Measurements from ENCODE around the gene CREG2. TPM values are rescaled to one million over a fixed set of nuclear protein-coding genes. Genes with fewer than 3 reads are reported as not detected.

Gene CREG2
- polyA plus RNA-seq, 4 donors: under 0.01 to 6.8 (median 0.24) TPM; not detected in 1

GRCh38 chr2:101403745-101404144 lies 16.4 kb upstream of the CREG2 start:
- Histone ChIP-seq H3K27me3 (ENCODE audit: control insufficient read depth in 3 of 3, insufficient read depth in 3 of 3, low read length in 3 of 3) (peaks cover 0 to 3% (median 0%) of the 10 kb centered on the region in 3 donors), H3K4me1 (ENCODE audit: control insufficient read depth in 3 of 3, insufficient read depth in 2 of 3, low read depth in 1 of 3, low read length in 2 of 3) (no peaks in the 10 kb centered on the region), H3K9me3 (ENCODE audit: control insufficient read depth in 2 of 2, insufficient read depth in 1 of 2, low read depth in 1 of 2, low read length in 1 of 2) (no peaks in the 10 kb centered on the region), H3K27ac (ENCODE audit: low read depth in 1 of 3, low read length in 2 of 3) (no peak overlapping the region), H3K4me3 (ENCODE audit: low read depth in 1 of 3, low read length in 3 of 3) (no peak overlapping the region), H3K36me3 (ENCODE audit: control insufficient read depth in 3 of 3, insufficient read depth in 2 of 3, low read depth in 1 of 3, low read length in 3 of 3) (no peaks in the 10 kb centered on the region)
- 92 to 100% (median 100%) methylated on average over 1 of the region's 1 CpG for WGBS, 3 donors
- no peak for DNase-seq
- no peak for FAIRE-seq

GRCh38 chr2:101402630-101403029 lies 15.3 kb upstream of the CREG2 start:
- Histone ChIP-seq H3K4me1 (ENCODE audit: control insufficient read depth in 3 of 3, insufficient read depth in 2 of 3, low read depth in 1 of 3, low read length in 2 of 3) (no peaks in the 10 kb centered on the region), H3K27me3 (ENCODE audit: control insufficient read depth in 3 of 3, insufficient read depth in 3 of 3, low read length in 3 of 3) (no peaks in the 10 kb centered on the region), H3K4me3 (ENCODE audit: low read depth in 1 of 3, low read length in 3 of 3) (no peak overlapping the region), H3K9me3 (ENCODE audit: control insufficient read depth in 2 of 2, insufficient read depth in 1 of 2, low read depth in 1 of 2, low read length in 1 of 2) (no peaks in the 10 kb centered on the region), H3K27ac (ENCODE audit: low read depth in 1 of 3, low read length in 2 of 3) (no peak overlapping the region), H3K36me3 (ENCODE audit: control insufficient read depth in 3 of 3, insufficient read depth in 2 of 3, low read depth in 1 of 3, low read length in 3 of 3) (no peaks in the 10 kb centered on the region)
- 81 to 83% (median 83%) methylated on average over 6 of the region's 6 CpGs for WGBS, 3 donors
- DNase-seq: no peak
- FAIRE-seq: no peak

- no peaks in the 10 kb centered on the region for H3K4me1 ChIP-seq (ENCODE audit: control insufficient read depth in 3 of 3, insufficient read depth in 2 of 3, low read depth in 1 of 3, low read length in 2 of 3)
- WGBS, 3 donors: 68 to 80% (median 74%) methylated on average over 5 of the region's 5 CpGs
- no peaks in the 10 kb centered on the region for H3K9me3 ChIP-seq (ENCODE audit: control insufficient read depth in 2 of 2, insufficient read depth in 1 of 2, low read depth in 1 of 2, low read length in 1 of 2)
- no peak overlapping the region for H3K27ac ChIP-seq (ENCODE audit: low read depth in 1 of 3, low read length in 2 of 3)
- DNase-seq (no peak), FAIRE-seq (no peak)
- no peaks in the 10 kb centered on the region for H3K27me3 ChIP-seq (ENCODE audit: control insufficient read depth in 3 of 3, insufficient read depth in 3 of 3, low read length in 3 of 3)
- H3K36me3 ChIP-seq (ENCODE audit: control insufficient read depth in 3 of 3, insufficient read depth in 2 of 3, low read depth in 1 of 3, low read length in 3 of 3): no peaks in the 10 kb centered on the region
- no peak overlapping the region for H3K4me3 ChIP-seq (ENCODE audit: low read depth in 1 of 3, low read length in 3 of 3)
These were observed 14.6 kb upstream of the CREG2 start for GRCh38 chr2:101401906-101402305.

- WGBS, 3 donors: 82 to 90% (median 84%) methylated on average over 8 of the region's 8 CpGs
- Histone ChIP-seq H3K36me3 (ENCODE audit: control insufficient read depth in 3 of 3, insufficient read depth in 2 of 3, low read depth in 1 of 3, low read length in 3 of 3) (no peaks in the 10 kb centered on the region), H3K27me3 (ENCODE audit: control insufficient read depth in 3 of 3, insufficient read depth in 3 of 3, low read length in 3 of 3) (no peaks in the 10 kb centered on the region), H3K4me3 (ENCODE audit: low read depth in 1 of 3, low read length in 3 of 3) (no peak overlapping the region), H3K9me3 (ENCODE audit: control insufficient read depth in 2 of 2, insufficient read depth in 1 of 2, low read depth in 1 of 2, low read length in 1 of 2) (no peaks in the 10 kb centered on the region), H3K27ac (ENCODE audit: low read depth in 1 of 3, low read length in 2 of 3) (no peak overlapping the region), H3K4me1 (ENCODE audit: control insufficient read depth in 3 of 3, insufficient read depth in 2 of 3, low read depth in 1 of 3, low read length in 2 of 3) (no peaks in the 10 kb centered on the region)
- DNase-seq: no peak
- FAIRE-seq: no peak
These were observed 14.0 kb upstream of the CREG2 start for GRCh38 chr2:101401326-101401665.

- no peak overlapping the region for H3K27ac ChIP-seq (ENCODE audit: low read depth in 1 of 3, low read length in 2 of 3)
- H3K9me3 ChIP-seq (ENCODE audit: control insufficient read depth in 2 of 2, insufficient read depth in 1 of 2, low read depth in 1 of 2, low read length in 1 of 2): no peaks in the 10 kb centered on the region
- FAIRE-seq (no peak), DNase-seq (no peak)
- no peaks in the 10 kb centered on the region for H3K36me3 ChIP-seq (ENCODE audit: control insufficient read depth in 3 of 3, insufficient read depth in 2 of 3, low read depth in 1 of 3, low read length in 3 of 3)
- H3K27me3 ChIP-seq (ENCODE audit: control insufficient read depth in 3 of 3, insufficient read depth in 3 of 3, low read length in 3 of 3): no peaks in the 10 kb centered on the region
- no peak overlapping the region for H3K4me3 ChIP-seq (ENCODE audit: low read depth in 1 of 3, low read length in 3 of 3)
- no peaks in the 10 kb centered on the region for H3K4me1 ChIP-seq (ENCODE audit: control insufficient read depth in 3 of 3, insufficient read depth in 2 of 3, low read depth in 1 of 3, low read length in 2 of 3)
- 66 to 73% (median 67%) methylated on average over 18 of the region's 18 CpGs for WGBS, 3 donors
These were observed 13.4 kb upstream of the CREG2 start for GRCh38 chr2:101400506-101401325.

GRCh38 chr2:101400048-101400447 lies 12.7 kb upstream of the CREG2 start:
- Histone ChIP-seq H3K36me3 (ENCODE audit: control insufficient read depth in 3 of 3, insufficient read depth in 2 of 3, low read depth in 1 of 3, low read length in 3 of 3) (no peaks in the 10 kb centered on the region), H3K4me3 (ENCODE audit: low read depth in 1 of 3, low read length in 3 of 3) (no peak overlapping the region), H3K9me3 (ENCODE audit: control insufficient read depth in 2 of 2, insufficient read depth in 1 of 2, low read depth in 1 of 2, low read length in 1 of 2) (no peaks in the 10 kb centered on the region), H3K27ac (ENCODE audit: low read depth in 1 of 3, low read length in 2 of 3) (no peak overlapping the region), H3K27me3 (ENCODE audit: control insufficient read depth in 3 of 3, insufficient read depth in 3 of 3, low read length in 3 of 3) (peaks cover 0 to 6% (median 0%) of the 10 kb centered on the region in 3 donors), H3K4me1 (ENCODE audit: control insufficient read depth in 3 of 3, insufficient read depth in 2 of 3, low read depth in 1 of 3, low read length in 2 of 3) (no peaks in the 10 kb centered on the region)
- 18 to 59% (median 45%) methylated on average over 8 of the region's 8 CpGs for WGBS, 3 donors
- DNase-seq (peak; percentile 45 to 51), FAIRE-seq (no peak)

- Histone ChIP-seq H3K36me3 (ENCODE audit: control insufficient read depth in 3 of 3, insufficient read depth in 2 of 3, low read depth in 1 of 3, low read length in 3 of 3) (no peaks in the 10 kb centered on the region), H3K9me3 (ENCODE audit: control insufficient read depth in 2 of 2, insufficient read depth in 1 of 2, low read depth in 1 of 2, low read length in 1 of 2) (no peaks in the 10 kb centered on the region), H3K27ac (ENCODE audit: low read depth in 1 of 3, low read length in 2 of 3) (no peak overlapping the region), H3K4me3 (ENCODE audit: low read depth in 1 of 3, low read length in 3 of 3) (no peak overlapping the region), H3K27me3 (ENCODE audit: control insufficient read depth in 3 of 3, insufficient read depth in 3 of 3, low read length in 3 of 3) (peaks cover 0 to 6% (median 0%) of the 10 kb centered on the region in 3 donors), H3K4me1 (ENCODE audit: control insufficient read depth in 3 of 3, insufficient read depth in 2 of 3, low read depth in 1 of 3, low read length in 2 of 3) (no peaks in the 10 kb centered on the region)
- no peak for FAIRE-seq
- WGBS, 3 donors: 85 to 91% (median 88%) methylated on average over 11 of the region's 11 CpGs
- DNase-seq: no peak
These were observed 11.9 kb upstream of the CREG2 start for GRCh38 chr2:101399021-101399799.

GRCh38 chr2:101398116-101398821 lies 11.0 kb upstream of the CREG2 start:
- no peaks in the 10 kb centered on the region for H3K9me3 ChIP-seq (ENCODE audit: control insufficient read depth in 2 of 2, insufficient read depth in 1 of 2, low read depth in 1 of 2, low read length in 1 of 2)
- 71 to 82% (median 75%) methylated on average over 10 of the region's 10 CpGs for WGBS, 3 donors
- no peak overlapping the region for H3K27ac ChIP-seq (ENCODE audit: low read depth in 1 of 3, low read length in 2 of 3)
- peaks cover 0 to 6% (median 0%) of the 10 kb centered on the region in 3 donors for H3K27me3 ChIP-seq (ENCODE audit: control insufficient read depth in 3 of 3, insufficient read depth in 3 of 3, low read length in 3 of 3)
- H3K4me3 ChIP-seq (ENCODE audit: low read depth in 1 of 3, low read length in 3 of 3): no peak overlapping the region
- FAIRE-seq (no peak), DNase-seq (no peak)
- H3K4me1 ChIP-seq (ENCODE audit: control insufficient read depth in 3 of 3, insufficient read depth in 2 of 3, low read depth in 1 of 3, low read length in 2 of 3): no peaks in the 10 kb centered on the region
- no peaks in the 10 kb centered on the region for H3K36me3 ChIP-seq (ENCODE audit: control insufficient read depth in 3 of 3, insufficient read depth in 2 of 3, low read depth in 1 of 3, low read length in 3 of 3)
